ENCODE measurements around the gene COLEC12.

COLEC12 gene

GRCh38 chr18:379681-380330 is 120.7 kb downstream of the COLEC12 start:
- DNase-seq = no peak

- no peak for DNase-seq
Measured at GRCh38 chr18:378079-378478, 122.4 kb downstream of the COLEC12 start.

GRCh38 chr18:377088-377487 is 123.4 kb downstream of the COLEC12 start:
- DNase-seq = no peak

- DNase-seq = no peak
Measured at GRCh38 chr18:376311-376710, 124.2 kb downstream of the COLEC12 start.

GRCh38 chr18:374721-375168 is 125.8 kb downstream of the COLEC12 start:
- DNase-seq = no peak

- DNase-seq = no peak
Measured at GRCh38 chr18:373780-374179, 126.7 kb downstream of the COLEC12 start.

GRCh38 chr18:371609-371982 is 128.9 kb downstream of the COLEC12 start:
- DNase-seq = no peak

GRCh38 chr18:370751-371608 is 129.5 kb downstream of the COLEC12 start:
- no peak for DNase-seq

- DNase-seq = no peak
Measured at GRCh38 chr18:369224-370015, 131.1 kb downstream of the COLEC12 start.

GRCh38 chr18:366466-367061 is 133.9 kb downstream of the COLEC12 start:
- no peak for DNase-seq

- DNase-seq = no peak
Measured at GRCh38 chr18:365651-366050, 134.8 kb downstream of the COLEC12 start.

GRCh38 chr18:364256-364826 is 136.2 kb downstream of the COLEC12 start:
- DNase-seq = no peak

- DNase-seq = no peak
Measured at GRCh38 chr18:363301-364085, 137.0 kb downstream of the COLEC12 start.

- no peak for DNase-seq
Measured at GRCh38 chr18:362311-363290, 137.9 kb downstream of the COLEC12 start.

GRCh38 chr18:361941-362310 is 138.6 kb downstream of the COLEC12 start:
- peak; percentile 74 for DNase-seq

- no peak for DNase-seq
Measured at GRCh38 chr18:361100-361732, 139.3 kb downstream of the COLEC12 start.

- DNase-seq = no peak
Measured at GRCh38 chr18:360676-361075, 139.8 kb downstream of the COLEC12 start.

- no peak for DNase-seq
Measured at GRCh38 chr18:356778-357177, 143.7 kb downstream of the COLEC12 start.

- DNase-seq = no peak
Measured at GRCh38 chr18:355678-356077, 144.8 kb downstream of the COLEC12 start.

GRCh38 chr18:354471-354870 is 146.0 kb downstream of the COLEC12 start:
- DNase-seq = no peak
